DMS53 treated with DMSO at 0.1 percent for 48 hours (cell line): Measurements from ENCODE around the gene DPM3.
"Not testable (repeated sequence)": the region's sequence is repeated elsewhere in the genome, so short reads cannot be mapped to it uniquely, and the experiment has no call there.

Experiments
- DNase-seq: peaks from one replicate; lab custom pipeline; 2025; ENCODE audit not compliant: unreplicated experiment; lab: John Stamatoyannopoulos, UW

The DPM3 gene

GRCh38 chr1:155139895-155140629, at the start of gene DPM3:
TSS of gene DPM3 (minus strand) at chr1:155140531. CDS start at chr1:155140240, 291 bp downstream.
- DNase-seq = peak; percentile 41

- not testable (repeated sequence) for DNase-seq
Measured at GRCh38 chr1:155189926-155190325, 49.6 kb upstream of the DPM3 start.

GRCh38 chr1:155188268-155188667, 47.9 kb upstream of the DPM3 start:
- no peak for DNase-seq

GRCh38 chr1:155187456-155187891, 47.1 kb upstream of the DPM3 start:
- no peak for DNase-seq

GRCh38 chr1:155186794-155187455, 46.6 kb upstream of the DPM3 start:
- no peak for DNase-seq

- peak; percentile 57 for DNase-seq
Measured at GRCh38 chr1:155186067-155186793, 45.9 kb upstream of the DPM3 start.

- no peak for DNase-seq
Measured at GRCh38 chr1:155185783-155186066, 45.4 kb upstream of the DPM3 start.

GRCh38 chr1:155184835-155185782, 44.8 kb upstream of the DPM3 start:
- DNase-seq = peak; percentile 67

GRCh38 chr1:155184351-155184811, 44.0 kb upstream of the DPM3 start:
- no peak for DNase-seq

- no peak for DNase-seq
Measured at GRCh38 chr1:155183775-155184221, 43.5 kb upstream of the DPM3 start.

- DNase-seq = no peak
Measured at GRCh38 chr1:155182052-155182550, 41.8 kb upstream of the DPM3 start.

- DNase-seq = no peak
Measured at GRCh38 chr1:155181371-155182051, 41.2 kb upstream of the DPM3 start.

GRCh38 chr1:155179112-155180031, 39.0 kb upstream of the DPM3 start:
- no peak for DNase-seq

GRCh38 chr1:155178441-155179111, 38.2 kb upstream of the DPM3 start:
- DNase-seq = no peak

- no peak for DNase-seq
Measured at GRCh38 chr1:155177918-155178281, 37.6 kb upstream of the DPM3 start.

GRCh38 chr1:155177192-155177917, 37.0 kb upstream of the DPM3 start:
- DNase-seq = no peak

- peak; percentile 99 for DNase-seq
Measured at GRCh38 chr1:155176544-155177071, 36.3 kb upstream of the DPM3 start.
